HepG2 (cell line): ENCODE results near the gene BICRA. TPM values are rescaled to one million over a fixed set of nuclear protein-coding genes. Genes with fewer than 3 reads are reported as not detected.

Experiments
- BCL6 ChIP-seq: IDR thresholded peaks from 2 replicates; pipeline ENCODE4 v1.6.1; 2016; ENCODE audit warnings: missing genetic modification reagents, missing compliant biosample characterization
- CHD2 ChIP-seq: IDR thresholded peaks from 2 replicates; pipeline ENCODE4 v1.6.1; 2011; ENCODE audit warnings: low read depth, low read length, improper control_type of control experiment
- DPF2 ChIP-seq: sonication (generic); formaldehyde crosslinking; IDR thresholded peaks from 2 replicates; pipeline ENCODE4 v1.4.0; 2020; ENCODE audit warnings: mild to moderate bottlenecking, low read depth, missing genetic modification reagents, borderline replicate concordance
- HNRNPLL ChIP-seq: fragments of 200-400 bp; formaldehyde crosslinking; IDR thresholded peaks from 2 replicates; pipeline ENCODE4 v1.6.1; 2017; ENCODE audit warnings: mild to moderate bottlenecking, low read depth, low read length; ENCODE audit not compliant: poor library complexity, severe bottlenecking
- KLF15 ChIP-seq: sonication (generic); formaldehyde crosslinking; IDR thresholded peaks from 2 replicates; pipeline ENCODE4 v1.8.1; 2023; ENCODE audit warnings: borderline replicate concordance, mild to moderate bottlenecking, inconsistent platforms, missing genetic modification reagents, mixed read lengths
- KLF6 ChIP-seq: IDR thresholded peaks from 2 replicates; pipeline ENCODE4 v1.8.0; 2016; ENCODE audit warnings: missing biosample characterization, missing genetic modification reagents
- POLR2AphosphoS2 ChIP-seq: IDR thresholded peaks from 2 replicates; pipeline ENCODE4 v1.6.1; 2011; ENCODE audit warnings: low read depth, low read length, improper control_type of control experiment
- ZNF263 ChIP-seq: sonication (generic); formaldehyde crosslinking; IDR thresholded peaks from 2 replicates; pipeline ENCODE4 v1.4.0; 2020; ENCODE audit warnings: missing genetic modification reagents
- ZNF282 ChIP-seq: fragments of 450-650 bp; IDR thresholded peaks from 2 replicates; pipeline ENCODE4 v1.6.1; 2018; ENCODE audit not compliant: partially characterized antibody
- ZNF382 ChIP-seq: sonication (generic); formaldehyde crosslinking; IDR thresholded peaks from 2 replicates; pipeline ENCODE4 v1.5.0; 2020; ENCODE audit warnings: missing genetic modification reagents, mild to moderate bottlenecking, borderline replicate concordance
- ZNF430 ChIP-seq: sonication (generic); formaldehyde crosslinking; IDR thresholded peaks from 2 replicates; pipeline ENCODE4 v1.9.0; 2021; ENCODE audit warnings: mild to moderate bottlenecking, missing genetic modification reagents
- polyA plus RNA-seq, 8 experiments: library from polyadenylated mRNA; depleted of rRNA in 3 of 8; stranded (reverse) in 7 of 8; unstranded in 1 of 8; fragments of >200 nt; fragmentation: Illumina TruSeq in 4 of 8; extraction: Trizol in 4 of 8; gene quantifications; 2 replicates each; pipeline versions ENCODE4 v1.2.1 to v1.2.3, GENCODE V29; 2011 to 2016; ENCODE audit warnings: low read depth in 4 of 8, missing spikeins in 1 of 8, mixed read lengths in 1 of 8; ENCODE audit not compliant: insufficient read depth in 1 of 8
- total RNA-seq, 5 experiments: library from RNA; depleted of rRNA; stranded (reverse); fragments of >200 nt; fragmentation: Illumina TruSeq; extraction: Trizol; gene quantifications; 2 replicates each; pipeline ENCODE4 v1.2.3, GENCODE V29; 2016; ENCODE audit warnings: low read depth in 1 of 5
- TF ChIP-seq, protein P1 (sequence below): sonication (generic); formaldehyde crosslinking; IDR thresholded peaks from 2 replicates; pipeline ENCODE4 v1.4.0; 2020; ENCODE audit warnings: mild to moderate bottlenecking, missing genetic modification reagents
- TF ChIP-seq, protein P2 (sequence below): sonication (generic); formaldehyde crosslinking; IDR thresholded peaks from 2 replicates; pipeline ENCODE4 v1.9.0; 2021; ENCODE audit warnings: missing genetic modification reagents, mild to moderate bottlenecking, borderline replicate concordance

The BICRA gene
- total and polyA plus RNA-seq, 2 of the 13 experiments (the other 11 are each of a cell fraction or from before 2014, with no cell fraction given) = 0.55 to 0.71 TPM

DNA sequence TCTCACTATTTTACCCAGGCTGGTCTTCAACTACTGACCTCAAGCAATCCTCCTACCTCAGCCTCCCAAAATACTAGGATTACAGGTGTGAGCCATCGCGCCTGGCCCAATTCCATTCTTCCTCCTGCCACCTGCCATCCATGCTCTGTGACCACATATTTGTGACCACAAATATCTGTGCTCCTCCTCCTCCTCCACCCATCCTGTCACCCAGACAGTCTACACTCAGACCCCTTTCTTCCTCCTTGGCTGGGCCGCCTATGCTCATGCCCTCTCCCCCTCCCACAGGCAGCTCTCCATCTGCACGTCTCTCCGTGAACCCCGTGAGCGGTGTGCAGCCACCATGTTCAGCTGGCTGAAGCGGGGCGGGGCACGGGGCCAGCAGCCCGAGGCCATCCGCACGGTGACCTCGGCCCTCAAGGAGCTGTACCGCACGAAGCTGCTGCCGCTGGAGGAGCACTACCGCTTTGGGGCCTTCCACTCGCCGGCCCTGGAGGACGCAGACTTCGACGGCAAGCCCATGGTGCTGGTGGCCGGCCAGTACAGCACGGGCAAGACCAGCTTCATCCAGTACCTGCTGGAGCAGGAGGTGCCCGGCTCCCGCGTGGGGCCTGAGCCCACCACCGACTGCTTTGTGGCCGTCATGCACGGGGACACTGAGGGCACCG, 107.5 kb downstream of the BICRA start (continued):
- TF ChIP-seq, protein P1, sequence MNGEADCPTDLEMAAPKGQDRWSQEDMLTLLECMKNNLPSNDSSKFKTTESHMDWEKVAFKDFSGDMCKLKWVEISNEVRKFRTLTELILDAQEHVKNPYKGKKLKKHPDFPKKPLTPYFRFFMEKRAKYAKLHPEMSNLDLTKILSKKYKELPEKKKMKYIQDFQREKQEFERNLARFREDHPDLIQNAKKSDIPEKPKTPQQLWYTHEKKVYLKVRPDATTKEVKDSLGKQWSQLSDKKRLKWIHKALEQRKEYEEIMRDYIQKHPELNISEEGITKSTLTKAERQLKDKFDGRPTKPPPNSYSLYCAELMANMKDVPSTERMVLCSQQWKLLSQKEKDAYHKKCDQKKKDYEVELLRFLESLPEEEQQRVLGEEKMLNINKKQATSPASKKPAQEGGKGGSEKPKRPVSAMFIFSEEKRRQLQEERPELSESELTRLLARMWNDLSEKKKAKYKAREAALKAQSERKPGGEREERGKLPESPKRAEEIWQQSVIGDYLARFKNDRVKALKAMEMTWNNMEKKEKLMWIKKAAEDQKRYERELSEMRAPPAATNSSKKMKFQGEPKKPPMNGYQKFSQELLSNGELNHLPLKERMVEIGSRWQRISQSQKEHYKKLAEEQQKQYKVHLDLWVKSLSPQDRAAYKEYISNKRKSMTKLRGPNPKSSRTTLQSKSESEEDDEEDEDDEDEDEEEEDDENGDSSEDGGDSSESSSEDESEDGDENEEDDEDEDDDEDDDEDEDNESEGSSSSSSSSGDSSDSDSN (CRISPR knock-in tag) = peak; percentile 73
- no peak for TF ChIP-seq BCL6 (CRISPR knock-in tag)
- TF ChIP-seq ZNF282 = no peak
- no peak for TF ChIP-seq KLF15 (CRISPR knock-in tag)
- no peak for TF ChIP-seq KLF6 (CRISPR knock-in tag)
- TF ChIP-seq, protein P2, sequence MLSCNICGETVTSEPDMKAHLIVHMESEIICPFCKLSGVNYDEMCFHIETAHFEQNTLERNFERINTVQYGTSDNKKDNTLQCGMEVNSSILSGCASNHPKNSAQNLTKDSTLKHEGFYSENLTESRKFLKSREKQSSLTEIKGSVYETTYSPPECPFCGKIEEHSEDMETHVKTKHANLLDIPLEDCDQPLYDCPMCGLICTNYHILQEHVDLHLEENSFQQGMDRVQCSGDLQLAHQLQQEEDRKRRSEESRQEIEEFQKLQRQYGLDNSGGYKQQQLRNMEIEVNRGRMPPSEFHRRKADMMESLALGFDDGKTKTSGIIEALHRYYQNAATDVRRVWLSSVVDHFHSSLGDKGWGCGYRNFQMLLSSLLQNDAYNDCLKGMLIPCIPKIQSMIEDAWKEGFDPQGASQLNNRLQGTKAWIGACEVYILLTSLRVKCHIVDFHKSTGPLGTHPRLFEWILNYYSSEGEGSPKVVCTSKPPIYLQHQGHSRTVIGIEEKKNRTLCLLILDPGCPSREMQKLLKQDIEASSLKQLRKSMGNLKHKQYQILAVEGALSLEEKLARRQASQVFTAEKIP (CRISPR knock-in tag) = no peak
- no peak for TF ChIP-seq ZNF430
- TF ChIP-seq CHD2 = no peak
- TF ChIP-seq ZNF263 = 0 out of 2 replicates have a peak, but pooled peaks have one; percentile 33
- no peak for TF ChIP-seq POLR2AphosphoS2
- no peak for TF ChIP-seq ZNF382 (CRISPR knock-in tag)
- TF ChIP-seq DPF2 (CRISPR knock-in tag) = no peak
- peak; percentile 23 for TF ChIP-seq HNRNPLL
